ENCODE data around the gene PI16.

DNA sequence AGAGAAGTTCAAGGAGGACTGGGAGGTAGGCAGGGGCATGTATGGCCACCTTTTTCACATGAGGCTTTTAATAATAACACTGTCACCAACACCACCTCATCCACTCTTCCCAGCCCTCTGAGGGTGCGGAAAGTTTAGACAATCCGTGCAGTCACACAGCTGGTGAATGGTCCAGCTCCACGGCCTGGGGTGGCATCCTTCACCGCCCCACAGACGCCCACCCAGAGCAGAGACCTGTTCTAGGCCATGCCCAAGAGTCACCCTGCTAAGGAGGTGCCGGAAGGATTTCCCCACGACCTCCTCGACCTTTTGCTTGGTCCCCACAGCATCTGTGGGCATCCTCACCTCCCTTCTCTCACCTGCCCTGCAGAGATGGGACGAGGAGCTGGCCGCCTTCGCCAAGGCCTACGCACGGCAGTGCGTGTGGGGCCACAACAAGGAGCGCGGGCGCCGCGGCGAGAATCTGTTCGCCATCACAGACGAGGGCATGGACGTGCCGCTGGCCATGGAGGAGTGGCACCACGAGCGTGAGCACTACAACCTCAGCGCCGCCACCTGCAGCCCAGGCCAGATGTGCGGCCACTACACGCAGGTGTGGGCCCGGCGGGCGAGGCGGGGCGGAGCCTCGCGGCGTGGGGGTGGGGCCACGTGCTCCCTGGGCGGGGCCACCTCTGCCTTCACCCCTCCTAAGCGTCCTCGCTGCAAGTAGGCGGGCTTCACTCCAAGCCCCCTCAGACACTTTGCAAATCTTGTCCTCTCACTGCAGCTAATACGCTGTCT lies 4.4 kb downstream of the PI16 start:
- TF ChIP-seq, protein P1, sequence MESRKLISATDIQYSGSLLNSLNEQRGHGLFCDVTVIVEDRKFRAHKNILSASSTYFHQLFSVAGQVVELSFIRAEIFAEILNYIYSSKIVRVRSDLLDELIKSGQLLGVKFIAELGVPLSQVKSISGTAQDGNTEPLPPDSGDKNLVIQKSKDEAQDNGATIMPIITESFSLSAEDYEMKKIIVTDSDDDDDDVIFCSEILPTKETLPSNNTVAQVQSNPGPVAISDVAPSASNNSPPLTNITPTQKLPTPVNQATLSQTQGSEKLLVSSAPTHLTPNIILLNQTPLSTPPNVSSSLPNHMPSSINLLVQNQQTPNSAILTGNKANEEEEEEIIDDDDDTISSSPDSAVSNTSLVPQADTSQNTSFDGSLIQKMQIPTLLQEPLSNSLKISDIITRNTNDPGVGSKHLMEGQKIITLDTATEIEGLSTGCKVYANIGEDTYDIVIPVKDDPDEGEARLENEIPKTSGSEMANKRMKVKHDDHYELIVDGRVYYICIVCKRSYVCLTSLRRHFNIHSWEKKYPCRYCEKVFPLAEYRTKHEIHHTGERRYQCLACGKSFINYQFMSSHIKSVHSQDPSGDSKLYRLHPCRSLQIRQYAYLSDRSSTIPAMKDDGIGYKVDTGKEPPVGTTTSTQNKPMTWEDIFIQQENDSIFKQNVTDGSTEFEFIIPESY (IDR thresholded peaks at IDR 0.05): no peak
- TF ChIP-seq TAF1 (conservative IDR thresholded peaks at IDR 0.05) (no peak), FOXA2 (IDR thresholded peaks at IDR 0.05) (no peak), SP1 (IDR thresholded peaks at IDR 0.05) (no peak), RAD21 (IDR thresholded peaks at IDR 0.05) (no peak)
- TF ChIP-seq, protein P2, sequence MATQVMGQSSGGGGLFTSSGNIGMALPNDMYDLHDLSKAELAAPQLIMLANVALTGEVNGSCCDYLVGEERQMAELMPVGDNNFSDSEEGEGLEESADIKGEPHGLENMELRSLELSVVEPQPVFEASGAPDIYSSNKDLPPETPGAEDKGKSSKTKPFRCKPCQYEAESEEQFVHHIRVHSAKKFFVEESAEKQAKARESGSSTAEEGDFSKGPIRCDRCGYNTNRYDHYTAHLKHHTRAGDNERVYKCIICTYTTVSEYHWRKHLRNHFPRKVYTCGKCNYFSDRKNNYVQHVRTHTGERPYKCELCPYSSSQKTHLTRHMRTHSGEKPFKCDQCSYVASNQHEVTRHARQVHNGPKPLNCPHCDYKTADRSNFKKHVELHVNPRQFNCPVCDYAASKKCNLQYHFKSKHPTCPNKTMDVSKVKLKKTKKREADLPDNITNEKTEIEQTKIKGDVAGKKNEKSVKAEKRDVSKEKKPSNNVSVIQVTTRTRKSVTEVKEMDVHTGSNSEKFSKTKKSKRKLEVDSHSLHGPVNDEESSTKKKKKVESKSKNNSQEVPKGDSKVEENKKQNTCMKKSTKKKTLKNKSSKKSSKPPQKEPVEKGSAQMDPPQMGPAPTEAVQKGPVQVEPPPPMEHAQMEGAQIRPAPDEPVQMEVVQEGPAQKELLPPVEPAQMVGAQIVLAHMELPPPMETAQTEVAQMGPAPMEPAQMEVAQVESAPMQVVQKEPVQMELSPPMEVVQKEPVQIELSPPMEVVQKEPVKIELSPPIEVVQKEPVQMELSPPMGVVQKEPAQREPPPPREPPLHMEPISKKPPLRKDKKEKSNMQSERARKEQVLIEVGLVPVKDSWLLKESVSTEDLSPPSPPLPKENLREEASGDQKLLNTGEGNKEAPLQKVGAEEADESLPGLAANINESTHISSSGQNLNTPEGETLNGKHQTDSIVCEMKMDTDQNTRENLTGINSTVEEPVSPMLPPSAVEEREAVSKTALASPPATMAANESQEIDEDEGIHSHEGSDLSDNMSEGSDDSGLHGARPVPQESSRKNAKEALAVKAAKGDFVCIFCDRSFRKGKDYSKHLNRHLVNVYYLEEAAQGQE (IDR thresholded peaks at IDR 0.05): no peak
- TF ChIP-seq, protein P3, sequence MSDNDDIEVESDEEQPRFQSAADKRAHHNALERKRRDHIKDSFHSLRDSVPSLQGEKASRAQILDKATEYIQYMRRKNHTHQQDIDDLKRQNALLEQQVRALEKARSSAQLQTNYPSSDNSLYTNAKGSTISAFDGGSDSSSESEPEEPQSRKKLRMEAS (IDR thresholded peaks at IDR 0.05): no peak
- TF ChIP-seq, protein P4, sequence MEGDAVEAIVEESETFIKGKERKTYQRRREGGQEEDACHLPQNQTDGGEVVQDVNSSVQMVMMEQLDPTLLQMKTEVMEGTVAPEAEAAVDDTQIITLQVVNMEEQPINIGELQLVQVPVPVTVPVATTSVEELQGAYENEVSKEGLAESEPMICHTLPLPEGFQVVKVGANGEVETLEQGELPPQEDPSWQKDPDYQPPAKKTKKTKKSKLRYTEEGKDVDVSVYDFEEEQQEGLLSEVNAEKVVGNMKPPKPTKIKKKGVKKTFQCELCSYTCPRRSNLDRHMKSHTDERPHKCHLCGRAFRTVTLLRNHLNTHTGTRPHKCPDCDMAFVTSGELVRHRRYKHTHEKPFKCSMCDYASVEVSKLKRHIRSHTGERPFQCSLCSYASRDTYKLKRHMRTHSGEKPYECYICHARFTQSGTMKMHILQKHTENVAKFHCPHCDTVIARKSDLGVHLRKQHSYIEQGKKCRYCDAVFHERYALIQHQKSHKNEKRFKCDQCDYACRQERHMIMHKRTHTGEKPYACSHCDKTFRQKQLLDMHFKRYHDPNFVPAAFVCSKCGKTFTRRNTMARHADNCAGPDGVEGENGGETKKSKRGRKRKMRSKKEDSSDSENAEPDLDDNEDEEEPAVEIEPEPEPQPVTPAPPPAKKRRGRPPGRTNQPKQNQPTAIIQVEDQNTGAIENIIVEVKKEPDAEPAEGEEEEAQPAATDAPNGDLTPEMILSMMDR (IDR thresholded peaks at IDR 0.05; ENCODE audit: low read depth, low read length, missing input control): no peak
